HG02840 (cell line): ENCODE results near the gene ARMC2.
"Not testable (repeated sequence)": the region's sequence is repeated elsewhere in the genome, so short reads cannot be mapped to it uniquely, and the experiment has no call there.

ENCODE experiments used
- ATAC-seq: cut with Tn5 transposase; IDR thresholded peaks from one replicate; pipeline ENCODE4 v1.9.1; 2021; ENCODE audit warnings: mild to moderate bottlenecking, moderate library complexity, moderate number of reproducible peaks; ENCODE audit not compliant: unreplicated experiment, low FRiP score

Gene ARMC2

GRCh38 chr6:108832738-108833137, 15.5 kb upstream of the ARMC2 start:
- no peak for ATAC-seq

GRCh38 chr6:108835218-108835850, 12.9 kb upstream of the ARMC2 start:
- ATAC-seq = no peak

GRCh38 chr6:108836061-108836460, 12.2 kb upstream of the ARMC2 start:
- ATAC-seq = no peak

- no peak for ATAC-seq
These were observed 10.8 kb upstream of the ARMC2 start for GRCh38 chr6:108837236-108837971.

GRCh38 chr6:108838101-108838717, 10.0 kb upstream of the ARMC2 start:
- ATAC-seq = no peak

- ATAC-seq = no peak
These were observed 9.1 kb upstream of the ARMC2 start for GRCh38 chr6:108839083-108839642.

GRCh38 chr6:108840919-108841318, 7.3 kb upstream of the ARMC2 start:
- ATAC-seq = no peak

GRCh38 chr6:108841377-108841855, 6.8 kb upstream of the ARMC2 start:
- ATAC-seq = no peak

- no peak for ATAC-seq
These were observed 4.1 kb upstream of the ARMC2 start for GRCh38 chr6:108844135-108844534.

- ATAC-seq = no peak
These were observed 3.1 kb upstream of the ARMC2 start for GRCh38 chr6:108845145-108845544.

GRCh38 chr6:108846101-108846500, 2.1 kb upstream of the ARMC2 start:
- no peak for ATAC-seq

GRCh38 chr6:108846628-108847027, 1.6 kb upstream of the ARMC2 start:
- ATAC-seq = no peak

GRCh38 chr6:108847738-108848115, 495 bp upstream of the ARMC2 start:
- no peak for ATAC-seq

- ATAC-seq = no peak
These were observed 2.6 kb downstream of the ARMC2 start for GRCh38 chr6:108850669-108851465.

GRCh38 chr6:108851756-108852155, 3.5 kb downstream of the ARMC2 start:
- ATAC-seq = no peak

GRCh38 chr6:108853077-108853476, 4.9 kb downstream of the ARMC2 start:
- no peak for ATAC-seq

- ATAC-seq = no peak
These were observed 14.4 kb downstream of the ARMC2 start for GRCh38 chr6:108862479-108863191.

- ATAC-seq = not testable (repeated sequence)
These were observed 17.6 kb downstream of the ARMC2 start for GRCh38 chr6:108865751-108866286.

GRCh38 chr6:108866798-108867197, 18.6 kb downstream of the ARMC2 start:
- no peak for ATAC-seq

- no peak for ATAC-seq
These were observed 20.4 kb downstream of the ARMC2 start for GRCh38 chr6:108868647-108869046.
